Hematopoietic multipotent progenitor cell treated with erythropoietin and hydrocortisone succinate and interleukin-3 and kit ligand, for 15 days (in vitro differentiated cells): Measurements from ENCODE around the gene SLC4A11.

Source experiments
- DNase-seq: peaks from one replicate; pipeline ENCODE4 v3.0.0-alpha.2; 2015; ENCODE audit warnings: low spot score

Gene SLC4A11

DNA sequence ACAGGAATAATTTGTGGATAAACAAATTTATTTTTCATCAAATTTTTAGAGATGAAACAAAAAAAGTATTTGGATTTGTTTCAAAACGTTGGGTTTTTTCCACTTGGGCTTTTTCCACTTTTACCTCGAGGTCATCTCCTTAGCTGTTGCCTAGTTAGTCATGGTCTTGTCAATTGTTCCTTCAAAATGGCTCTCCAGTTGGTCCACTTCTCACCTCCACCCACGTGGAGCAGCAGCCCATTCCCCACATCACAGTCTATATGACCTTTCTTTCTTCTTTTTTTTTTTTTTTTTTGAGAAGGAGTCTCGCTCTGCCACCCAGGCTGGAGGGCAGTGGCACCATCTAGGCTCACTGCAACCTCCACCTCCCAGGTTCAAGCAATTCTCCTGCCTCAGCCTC lies 6.7 kb upstream of the SLC4A11 start:
- DNase-seq: no peak

DNA sequence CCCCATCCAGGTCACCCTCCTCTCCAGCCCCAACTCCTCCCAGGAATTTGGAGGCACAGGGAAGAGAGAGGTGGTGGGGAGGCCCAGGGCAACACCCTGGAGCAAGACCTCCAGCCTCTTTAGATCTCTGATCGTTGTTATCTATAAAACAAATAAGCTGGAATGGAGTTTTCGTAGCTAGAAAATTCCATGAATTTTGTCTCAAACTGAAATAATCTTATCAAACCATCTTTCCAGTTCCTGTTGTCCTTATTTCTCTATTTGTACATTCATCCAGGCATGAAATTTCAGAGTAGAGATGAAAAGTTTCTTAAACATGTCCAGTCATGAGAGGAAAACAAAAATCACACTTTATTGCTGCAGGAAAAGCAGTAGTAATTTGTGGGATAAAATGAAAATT lies 6.2 kb upstream of the SLC4A11 start:
- no peak for DNase-seq

DNA sequence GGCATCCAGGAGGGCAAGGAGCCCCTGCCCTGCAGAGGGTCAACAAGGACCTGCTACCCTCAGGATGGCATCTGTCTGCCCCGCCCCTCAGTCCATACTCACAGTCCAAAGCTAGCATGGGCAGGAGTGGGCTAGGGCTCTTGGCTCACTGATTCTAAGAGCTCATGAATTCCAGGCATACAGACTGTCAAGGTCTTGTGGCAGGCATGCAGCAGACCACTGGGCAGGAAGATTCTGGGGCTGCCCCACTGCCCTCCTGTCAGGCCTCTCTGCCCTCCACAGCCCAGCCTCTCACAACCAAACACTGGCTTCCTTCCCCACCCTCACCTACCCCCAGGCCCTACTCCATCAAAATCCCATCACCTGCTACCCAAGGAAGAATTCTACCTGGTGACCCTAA lies 5.6 kb upstream of the SLC4A11 start:
- DNase-seq: no peak

DNA sequence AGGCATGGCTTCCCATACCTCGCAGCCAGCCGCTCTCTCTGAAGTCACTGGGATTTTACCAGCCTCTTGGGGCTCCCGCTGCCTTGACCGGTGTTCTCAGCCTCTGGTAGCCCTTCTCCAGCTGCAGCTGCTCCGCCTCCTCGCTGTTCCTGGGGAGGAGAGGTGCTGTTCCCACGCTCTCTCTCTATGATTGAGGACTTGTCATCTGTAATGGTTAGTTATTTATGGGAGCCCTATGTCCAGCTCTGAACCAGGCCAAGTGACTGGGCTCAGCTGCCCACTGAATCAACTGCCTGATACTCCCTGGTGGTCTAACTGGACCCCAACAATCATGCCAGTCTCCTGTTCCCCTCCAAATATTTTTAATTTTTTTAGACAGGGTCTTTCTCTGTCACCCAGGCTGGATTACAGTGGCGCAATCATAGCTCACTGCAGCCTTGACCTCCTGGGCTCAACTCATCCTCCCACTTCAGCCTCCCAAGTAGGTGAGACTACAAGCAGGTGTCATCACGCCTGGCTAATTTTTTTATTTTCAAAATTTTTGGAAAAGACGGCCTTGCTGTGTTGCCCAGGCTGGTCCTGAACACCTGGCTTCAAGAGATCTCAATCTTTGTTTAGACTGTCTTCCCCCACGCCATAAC lies 4.8 kb upstream of the SLC4A11 start:
- DNase-seq: no peak

DNA sequence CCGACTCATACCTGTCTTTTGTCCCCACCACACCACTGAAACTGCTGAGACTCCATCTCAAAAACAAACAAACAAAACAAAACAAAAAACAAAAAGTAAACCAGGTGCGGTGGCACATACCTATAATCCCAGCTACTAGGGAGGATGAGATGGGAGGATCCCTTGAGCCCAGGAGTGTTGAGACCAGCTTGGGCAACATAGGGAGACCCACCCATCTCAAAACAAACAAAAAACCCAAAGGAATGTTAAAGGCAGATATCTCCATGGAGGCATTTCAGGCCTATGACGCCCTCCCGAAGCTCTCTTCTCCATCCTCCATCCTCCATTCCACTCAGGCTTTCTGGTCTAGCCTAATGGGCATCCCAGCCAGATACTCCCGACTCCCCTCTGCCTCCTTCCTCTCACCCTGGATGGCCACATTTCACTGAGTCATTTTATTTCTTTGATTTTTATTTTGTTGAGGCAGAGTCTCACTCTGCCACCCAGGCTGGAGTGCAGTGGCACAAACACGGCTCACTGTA lies 3.2 kb upstream of the SLC4A11 start:
- DNase-seq: no peak

DNA sequence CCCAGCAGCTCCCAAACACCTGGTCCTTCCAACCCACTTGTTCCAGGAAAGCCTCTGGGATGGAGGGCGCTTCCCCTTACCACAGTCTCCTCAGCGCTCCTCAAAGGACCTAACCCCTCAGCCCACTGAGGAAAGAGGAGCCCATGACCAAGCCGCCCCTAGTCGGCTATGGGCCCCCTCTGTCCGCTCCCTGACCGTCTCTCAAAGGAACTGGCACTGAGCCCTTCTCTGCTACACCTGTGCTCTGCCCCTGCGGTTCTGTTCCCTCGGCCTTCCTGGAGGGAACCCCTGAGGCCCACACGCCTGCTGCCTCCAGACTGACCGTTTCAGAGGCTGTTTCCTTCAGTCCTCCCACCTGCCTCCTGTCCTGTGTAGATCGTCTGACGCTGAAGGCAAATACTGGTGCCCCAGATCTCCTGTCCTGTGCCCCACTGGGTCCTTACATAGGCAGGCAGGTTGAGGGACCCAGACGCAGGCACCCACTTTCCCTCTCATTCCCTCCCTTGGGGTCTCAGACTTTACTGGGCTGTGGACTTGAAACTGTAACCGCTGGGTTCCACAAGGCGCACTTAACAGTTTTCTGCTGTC lies 1.9 kb upstream of the SLC4A11 start:
- no peak for DNase-seq

DNA sequence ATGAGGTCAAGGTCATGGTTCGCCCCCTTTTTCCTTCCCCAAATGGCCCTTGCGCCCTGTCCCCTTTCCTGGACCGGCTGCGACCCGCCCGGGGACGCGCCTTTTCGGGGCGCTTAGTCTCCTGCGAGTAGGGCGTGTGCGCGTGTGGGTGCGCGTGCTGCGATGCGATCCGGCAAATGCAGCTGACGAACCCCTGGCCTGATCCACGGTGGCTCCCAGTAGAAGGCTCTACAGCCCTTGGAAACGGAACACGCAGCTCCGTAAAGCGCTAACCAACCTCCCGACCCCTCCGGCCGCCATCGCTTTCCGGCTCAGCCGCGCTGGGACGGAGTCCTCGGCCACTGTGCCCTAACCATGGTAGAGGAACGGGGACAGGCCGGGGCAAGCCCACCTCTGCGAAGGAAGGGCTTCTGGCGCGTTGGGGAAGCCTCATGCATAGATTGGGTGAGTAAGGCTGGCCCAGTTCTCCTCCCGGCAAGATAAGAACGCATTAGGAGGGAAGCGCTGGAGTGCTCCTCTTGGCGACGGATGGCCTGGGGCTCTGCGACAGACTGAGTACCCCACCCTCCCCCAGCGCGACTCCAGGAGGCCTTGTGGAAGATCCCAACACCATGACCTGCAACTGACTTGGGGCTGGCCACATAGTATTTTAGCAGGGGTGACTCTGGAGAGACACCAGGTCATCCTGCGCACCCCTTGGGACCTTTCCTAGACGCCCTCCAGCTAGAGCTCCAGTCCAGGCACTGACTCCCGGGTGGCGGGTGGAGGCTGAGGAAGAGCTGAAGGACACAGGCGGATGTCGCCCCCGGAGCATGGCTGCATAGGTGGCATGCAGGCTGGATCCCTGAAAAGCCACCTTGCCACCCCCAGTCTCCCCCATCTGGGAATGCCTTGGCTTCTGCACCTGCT lies 1.1 kb upstream of the SLC4A11 start:
- no peak for DNase-seq

DNA sequence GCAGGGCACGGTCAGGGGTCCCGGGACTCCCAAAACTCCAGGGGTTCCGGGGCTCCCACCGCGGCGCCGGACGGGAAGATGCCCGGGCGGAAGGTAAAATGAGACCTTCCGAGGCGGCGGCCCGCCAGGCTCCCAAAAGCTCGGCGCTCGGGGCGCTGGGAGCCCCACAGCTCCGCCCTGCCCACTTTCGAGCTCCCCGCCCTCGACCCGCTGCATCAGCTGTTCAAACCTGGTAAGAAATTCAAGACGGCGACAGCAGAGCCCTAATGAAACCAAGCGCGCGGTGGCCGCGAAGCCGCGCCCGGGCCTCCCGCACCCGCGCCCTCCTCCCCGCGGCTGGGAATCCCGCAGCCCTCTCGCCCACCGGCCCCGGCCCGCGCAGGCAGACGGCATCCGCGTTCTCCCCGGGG lies 369 bp downstream of the SLC4A11 start:
- DNase-seq: no peak

DNA sequence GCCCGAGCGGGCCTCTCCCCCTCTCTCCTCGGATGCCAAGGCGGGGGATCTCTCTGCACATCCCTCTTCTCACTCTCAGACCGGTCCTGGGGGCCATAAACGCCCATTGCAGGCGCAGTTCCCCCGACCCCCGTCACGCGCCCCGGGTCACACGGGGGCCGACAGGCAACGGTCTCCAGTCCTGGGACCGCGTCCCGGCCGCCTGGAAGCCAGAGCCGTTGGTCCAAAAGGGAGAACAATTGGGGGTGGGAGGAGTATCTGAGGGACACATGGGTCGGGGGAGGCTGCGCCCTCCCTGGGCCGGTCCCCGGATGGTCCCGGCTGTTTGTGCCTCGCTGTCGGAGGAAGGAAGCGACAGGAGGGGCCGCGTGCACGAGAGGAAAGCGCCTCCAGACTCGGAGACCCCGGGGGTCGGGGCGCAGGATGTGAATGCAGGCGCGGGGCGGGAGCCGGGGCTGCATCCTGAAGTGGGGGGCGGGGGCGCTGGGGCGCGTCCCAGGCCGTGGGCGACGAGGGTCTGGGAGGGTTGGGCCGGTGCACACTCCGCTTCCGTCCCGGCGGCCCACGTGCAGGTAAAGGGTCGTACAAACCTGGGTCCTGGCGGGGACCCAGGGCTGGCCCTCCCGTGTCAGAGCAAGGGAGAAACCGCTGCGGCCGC lies 903 bp downstream of the SLC4A11 start:
- DNase-seq: no peak

DNA sequence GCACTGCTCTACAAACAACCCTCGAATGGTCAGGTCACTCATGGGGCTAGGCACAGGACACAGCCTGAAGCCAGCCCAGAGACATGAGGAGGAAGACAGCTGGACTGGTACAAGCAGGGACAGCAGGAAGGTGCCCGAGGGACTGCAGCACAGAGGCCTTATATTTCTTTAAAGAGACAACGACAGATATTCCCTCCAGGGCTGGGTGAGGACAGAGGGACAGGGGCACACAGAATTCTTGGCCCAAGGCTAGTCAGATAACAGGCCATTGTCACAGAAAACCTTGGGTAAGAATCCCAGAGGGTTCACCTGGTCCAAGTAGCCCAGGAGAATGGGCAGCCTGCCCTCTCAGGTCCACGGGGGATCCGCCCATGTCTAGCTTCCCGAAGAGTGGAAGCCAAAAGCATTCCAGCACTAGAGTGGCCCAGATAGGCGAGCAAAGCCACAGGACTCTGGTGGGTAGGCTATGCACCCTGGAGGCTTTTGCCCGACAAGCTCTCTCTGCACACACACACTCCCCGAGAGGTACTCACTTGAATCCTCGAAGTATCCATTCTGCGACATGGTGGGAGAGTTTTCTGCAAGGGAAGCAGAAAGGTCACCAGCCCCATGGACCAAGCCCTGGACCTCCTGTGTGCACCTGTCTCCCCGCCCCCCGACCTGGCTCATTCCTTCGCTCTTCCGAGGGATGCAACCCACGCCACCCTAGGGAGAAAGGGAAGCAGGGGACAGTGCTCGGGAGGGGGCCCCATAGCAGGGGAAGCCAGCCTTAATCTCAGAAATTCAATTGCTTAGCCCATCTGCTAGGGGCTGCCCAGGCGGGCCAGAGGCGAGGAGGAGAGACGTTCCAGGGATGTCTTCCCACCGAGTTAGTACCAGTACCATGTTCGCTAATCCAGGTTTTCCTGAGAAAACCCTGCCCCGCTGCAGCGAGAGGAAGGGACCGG lies 1.7 kb downstream of the SLC4A11 start:
- no peak for DNase-seq

DNA sequence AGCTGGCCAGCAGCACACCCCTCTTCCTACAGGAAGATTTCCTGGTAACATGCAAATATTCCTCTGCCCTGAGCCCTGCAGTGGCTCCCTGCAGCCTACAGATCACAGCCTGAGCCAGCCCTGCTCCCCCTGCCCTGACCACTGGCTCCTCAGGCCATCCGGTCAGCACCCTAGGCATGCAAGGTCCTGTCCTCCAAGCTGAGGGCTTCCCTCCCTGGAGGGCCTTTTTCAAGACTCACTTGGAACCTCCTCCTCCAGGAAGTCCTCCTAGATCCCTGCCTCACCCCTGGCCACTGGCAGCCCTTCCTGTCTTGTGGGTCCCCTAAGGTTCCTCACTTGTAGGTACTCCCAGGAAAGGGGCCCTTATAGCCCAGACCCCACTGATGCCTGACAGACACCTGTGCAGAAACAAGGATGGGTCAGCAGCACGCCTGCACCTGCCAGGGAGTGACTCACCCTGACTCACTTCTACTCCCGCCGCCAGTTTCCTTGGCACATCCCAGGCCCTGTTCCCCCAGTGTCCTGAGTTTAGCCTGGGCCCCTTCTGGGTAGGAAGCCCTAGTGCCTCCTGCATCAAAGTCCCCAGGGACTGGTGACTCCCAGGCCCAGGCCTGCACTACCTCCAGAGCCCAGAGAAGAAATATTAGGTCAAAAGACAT lies 3.2 kb downstream of the SLC4A11 start:
- DNase-seq: no peak

DNA sequence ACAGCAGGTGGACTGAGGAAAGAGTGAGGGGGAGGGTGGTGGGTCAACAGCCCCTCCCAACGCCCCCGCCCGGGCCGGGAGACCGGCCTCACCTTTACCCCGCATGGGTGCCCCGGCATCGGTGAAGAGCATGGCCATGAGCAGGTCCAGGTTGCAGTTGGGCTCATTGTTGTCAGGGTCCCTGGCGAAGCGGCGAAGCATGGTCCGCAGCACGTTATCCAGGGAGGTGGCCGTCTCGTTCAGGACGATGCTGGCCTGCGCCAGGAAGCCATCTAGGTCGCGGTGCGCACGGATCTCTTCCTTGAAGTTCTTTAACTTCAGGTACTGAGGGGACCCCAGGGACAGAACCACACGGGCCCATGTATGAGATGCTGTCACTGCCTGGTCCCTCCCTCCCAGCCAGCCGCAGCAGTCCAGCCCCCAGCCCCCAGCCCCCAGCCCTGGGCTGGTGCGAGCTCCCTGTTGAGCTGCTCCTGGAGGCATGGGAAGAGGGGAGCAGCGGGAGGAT lies 4.9 kb downstream of the SLC4A11 start:
- no peak for DNase-seq

DNA sequence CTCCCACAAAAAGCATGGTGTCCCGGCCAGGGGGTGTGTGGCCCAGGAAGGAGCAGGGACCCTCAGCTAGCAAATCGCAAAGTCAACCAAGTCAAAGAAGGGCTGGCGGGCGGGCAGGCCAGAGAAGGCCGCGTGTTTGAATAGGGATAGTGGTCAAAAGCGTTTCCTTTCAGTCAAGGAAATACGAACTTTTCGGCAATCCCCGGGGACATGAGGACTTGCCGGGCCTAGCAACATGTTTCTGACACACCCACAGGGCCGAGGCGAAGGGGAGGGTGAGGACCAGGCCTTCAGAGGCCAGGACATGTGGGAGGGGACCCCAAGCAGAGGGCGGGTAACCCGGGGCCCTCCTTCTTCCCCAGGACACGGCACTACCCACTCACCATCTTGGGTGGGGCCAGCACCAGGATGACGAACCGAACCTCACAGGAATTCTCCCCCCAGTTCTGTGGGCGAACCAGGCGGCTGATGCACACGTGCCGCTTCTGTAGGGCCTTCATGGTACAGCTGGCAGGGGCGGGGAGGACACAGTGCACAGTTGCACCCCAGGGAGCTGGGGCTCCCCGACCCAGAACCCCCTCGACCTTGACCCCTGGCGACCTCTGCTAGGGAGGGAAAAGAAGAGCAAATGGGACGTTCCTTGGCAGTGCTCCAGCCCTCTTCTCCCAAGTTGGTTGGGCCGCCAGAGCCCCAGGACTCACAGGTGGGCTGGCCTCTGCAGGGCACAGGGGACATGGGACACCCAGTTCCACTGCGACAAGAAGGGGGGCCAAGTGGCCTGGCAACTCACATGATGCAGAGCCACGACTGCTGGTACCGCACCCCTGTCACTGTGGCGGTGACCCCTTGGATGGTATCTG lies 5.6 kb downstream of the SLC4A11 start:
- no peak for DNase-seq

DNA sequence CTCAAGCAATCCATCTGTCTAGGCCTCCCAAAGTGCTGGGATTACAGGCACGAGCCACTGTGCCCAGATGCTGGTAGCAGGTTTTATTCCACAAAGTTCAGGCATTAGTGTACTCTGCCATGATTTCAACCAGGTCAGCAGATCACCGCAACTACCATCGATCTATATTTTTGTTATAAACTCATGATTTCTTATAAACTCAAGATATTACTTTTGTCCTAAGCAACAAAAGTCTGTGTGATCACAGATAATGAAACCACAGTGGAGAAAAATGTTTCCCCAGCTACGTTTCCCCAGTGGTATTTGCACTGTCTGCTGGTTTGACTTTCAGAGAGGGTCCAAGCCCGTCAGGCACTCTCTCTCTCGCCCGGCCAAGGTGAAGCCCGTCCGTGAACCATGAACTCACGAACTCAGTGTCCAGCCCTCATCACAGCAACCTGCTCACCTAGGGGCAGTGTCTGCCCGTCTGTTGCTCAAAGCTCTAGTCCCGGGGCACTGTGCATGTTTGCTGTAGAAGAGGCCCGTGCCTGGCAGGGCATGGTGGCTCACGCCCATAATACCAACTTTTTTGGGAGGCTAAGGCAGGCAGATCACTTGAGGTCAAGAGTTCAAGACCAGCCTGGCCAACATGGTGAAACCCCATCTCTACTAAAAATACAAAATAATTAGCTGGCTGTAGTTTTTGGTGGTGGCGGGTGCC lies 7.0 kb downstream of the SLC4A11 start:
- DNase-seq: no peak

DNA sequence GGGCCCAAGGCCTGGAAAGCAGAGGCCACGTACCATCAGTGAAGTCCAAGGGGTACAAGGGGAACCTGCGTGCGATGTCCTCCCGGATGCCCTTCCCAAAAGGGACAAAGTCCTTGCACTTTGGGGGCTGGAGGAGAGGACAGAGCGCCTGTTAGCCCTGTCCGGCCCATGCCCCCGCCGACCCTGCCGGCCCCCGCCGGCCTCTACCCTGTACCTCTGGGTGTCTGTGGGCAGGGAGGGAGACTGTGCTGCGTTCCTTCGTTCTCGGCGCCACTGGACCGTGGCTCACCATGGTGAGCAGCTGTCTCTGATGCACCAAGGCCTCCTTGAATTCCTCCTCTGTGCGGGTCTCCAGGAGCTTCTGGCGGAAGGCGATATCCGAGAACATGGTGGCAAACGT lies 7.9 kb downstream of the SLC4A11 start:
- DNase-seq: no peak

DNA sequence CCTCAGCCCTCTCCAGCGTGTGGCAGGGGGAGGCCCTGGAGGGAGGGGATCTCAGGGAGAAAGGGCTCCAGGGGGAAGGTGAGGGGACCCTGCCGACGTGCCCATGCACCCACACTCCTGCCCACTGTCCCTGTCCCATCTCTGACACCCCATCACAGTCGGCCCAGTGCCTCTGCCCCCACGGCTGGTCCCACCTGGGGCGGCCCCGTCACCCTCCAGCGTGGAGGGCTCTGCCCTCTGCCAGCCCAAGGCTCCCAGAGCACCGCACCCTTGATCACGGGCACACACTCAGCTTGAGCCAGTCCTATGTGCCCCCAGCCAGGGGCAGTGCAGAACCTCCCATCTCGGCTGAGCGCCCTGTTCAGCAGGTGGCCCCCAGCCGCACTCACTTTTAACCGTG lies 9.2 kb downstream of the SLC4A11 start:
- no peak for DNase-seq

DNA sequence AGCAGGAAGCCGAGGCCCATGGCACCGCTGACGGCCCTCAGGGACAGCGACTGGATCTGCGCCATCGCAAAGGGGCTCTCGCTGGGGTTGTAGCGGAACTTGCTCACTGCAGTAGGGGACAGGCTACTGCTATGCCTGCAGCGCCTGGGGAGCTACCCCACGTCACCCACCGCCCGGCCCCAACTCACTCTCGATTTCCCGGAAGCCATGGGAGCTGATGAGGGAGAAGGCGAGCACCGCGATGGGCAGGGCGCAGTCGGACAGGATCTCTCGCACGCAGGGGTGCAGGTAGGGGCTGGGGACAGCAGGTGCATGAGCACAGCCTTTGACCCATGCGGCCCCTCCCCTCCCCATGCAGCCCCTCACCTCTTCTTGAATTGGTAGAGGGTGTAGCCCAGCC lies 9.8 kb downstream of the SLC4A11 start:
- no peak for DNase-seq

DNA sequence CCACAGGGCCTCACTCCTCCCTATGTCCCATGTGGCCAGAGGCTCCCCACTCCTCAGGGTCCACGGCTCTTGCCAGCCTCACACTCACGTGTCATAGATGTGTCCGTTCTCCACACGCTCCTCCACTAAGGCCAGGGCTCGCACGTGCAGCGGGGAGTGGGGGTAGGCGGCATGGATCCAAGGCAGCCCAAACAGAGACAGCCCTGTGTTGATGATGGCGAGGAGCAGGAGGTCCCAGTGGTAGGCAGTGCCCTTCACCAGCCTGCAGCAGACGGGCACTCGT lies 10.3 kb downstream of the SLC4A11 start:
- DNase-seq: no peak
